AG10803 (cell line): Measurements from ENCODE around the gene HNRNPK.

Experiments
- DNase-seq: peaks from one replicate; pipeline ENCODE4 v3.0.0; 2010; ENCODE audit warnings: low read depth
- H3K4me3 ChIP-seq: 2 replicates; pipeline ENCODE4 v1.5.1; 2011; ENCODE audit warnings: mild to moderate bottlenecking, low read length, control low read depth
- CTCF ChIP-seq: conservative IDR thresholded peaks from 2 replicates; pipeline ENCODE4 v1.5.1; 2011; ENCODE audit warnings: mild to moderate bottlenecking, low read length, control low read depth, inconsistent platforms

Gene HNRNPK

DNA sequence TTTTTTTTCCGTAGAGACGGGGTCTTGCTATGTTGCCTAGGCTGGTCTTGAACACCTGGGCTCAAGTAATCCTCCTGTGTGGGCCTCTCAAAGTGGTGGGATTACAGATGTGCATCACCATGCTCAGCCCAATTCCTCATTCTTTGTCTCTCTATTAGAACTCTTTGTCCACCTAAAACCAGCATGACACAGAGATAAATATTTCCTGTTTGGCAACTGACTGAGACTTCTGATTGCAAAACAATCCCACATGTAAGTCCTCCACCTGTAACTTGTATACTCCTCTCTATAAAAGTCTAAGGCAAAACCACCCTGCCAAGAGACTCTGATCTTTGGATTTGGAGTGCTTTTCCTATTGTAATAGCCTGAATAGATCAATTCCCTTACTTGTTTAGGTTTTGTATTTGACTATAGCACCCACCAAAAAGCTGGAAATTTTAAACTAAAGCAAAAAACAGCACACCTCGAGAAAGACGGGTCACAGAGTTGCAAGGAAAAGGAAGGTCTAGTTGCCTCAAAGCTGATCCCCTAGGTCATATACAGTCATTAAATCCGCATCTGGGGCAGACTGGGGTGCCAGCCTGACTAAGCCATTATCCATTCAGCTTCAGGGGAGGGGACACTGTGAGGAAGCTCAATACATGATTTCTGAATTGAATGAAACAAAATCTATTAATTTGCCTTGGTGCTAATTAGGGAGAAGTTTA is 45.3 kb downstream of the HNRNPK start:
- DNase-seq: peak; percentile 78
- no peak overlapping the region for H3K4me3 ChIP-seq
- no peak for TF ChIP-seq CTCF

GRCh38 chr9:83933790-83934189 is 46.2 kb downstream of the HNRNPK start:
- DNase-seq: peak; percentile 81
- no peak overlapping the region for H3K4me3 ChIP-seq
- TF ChIP-seq CTCF: no peak

- H3K4me3 ChIP-seq: no peak overlapping the region
- DNase-seq: no peak
- no peak for TF ChIP-seq CTCF
These were observed 47.2 kb downstream of the HNRNPK start for GRCh38 chr9:83932851-83933250.

GRCh38 chr9:83932011-83932410 is 48.0 kb downstream of the HNRNPK start:
- DNase-seq: no peak
- H3K4me3 ChIP-seq: no peak overlapping the region
- no peak for TF ChIP-seq CTCF

DNA sequence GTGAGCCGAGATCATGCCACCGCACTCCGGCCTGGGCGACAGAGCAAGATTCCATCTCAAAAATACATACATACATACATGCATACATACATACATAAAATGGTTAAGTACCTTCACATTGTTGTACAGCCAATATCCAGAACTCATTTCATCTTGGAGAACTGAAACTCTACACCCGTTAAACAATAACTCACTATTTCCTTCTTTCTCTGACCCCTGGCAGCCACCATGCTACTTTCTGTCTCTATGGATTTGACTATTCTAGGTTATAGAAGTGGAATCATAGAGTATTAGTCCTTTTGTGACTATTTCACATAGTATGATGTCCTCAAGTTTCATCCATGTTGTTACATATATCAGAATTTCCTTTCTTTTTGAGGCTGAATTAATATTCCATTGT is 49.1 kb downstream of the HNRNPK start:
- DNase-seq: no peak
- TF ChIP-seq CTCF: no peak
- H3K4me3 ChIP-seq: no peak overlapping the region

GRCh38 chr9:83927591-83927990 is 52.4 kb downstream of the HNRNPK start:
- TF ChIP-seq CTCF: no peak
- H3K4me3 ChIP-seq: no peak overlapping the region
- DNase-seq: no peak

DNA sequence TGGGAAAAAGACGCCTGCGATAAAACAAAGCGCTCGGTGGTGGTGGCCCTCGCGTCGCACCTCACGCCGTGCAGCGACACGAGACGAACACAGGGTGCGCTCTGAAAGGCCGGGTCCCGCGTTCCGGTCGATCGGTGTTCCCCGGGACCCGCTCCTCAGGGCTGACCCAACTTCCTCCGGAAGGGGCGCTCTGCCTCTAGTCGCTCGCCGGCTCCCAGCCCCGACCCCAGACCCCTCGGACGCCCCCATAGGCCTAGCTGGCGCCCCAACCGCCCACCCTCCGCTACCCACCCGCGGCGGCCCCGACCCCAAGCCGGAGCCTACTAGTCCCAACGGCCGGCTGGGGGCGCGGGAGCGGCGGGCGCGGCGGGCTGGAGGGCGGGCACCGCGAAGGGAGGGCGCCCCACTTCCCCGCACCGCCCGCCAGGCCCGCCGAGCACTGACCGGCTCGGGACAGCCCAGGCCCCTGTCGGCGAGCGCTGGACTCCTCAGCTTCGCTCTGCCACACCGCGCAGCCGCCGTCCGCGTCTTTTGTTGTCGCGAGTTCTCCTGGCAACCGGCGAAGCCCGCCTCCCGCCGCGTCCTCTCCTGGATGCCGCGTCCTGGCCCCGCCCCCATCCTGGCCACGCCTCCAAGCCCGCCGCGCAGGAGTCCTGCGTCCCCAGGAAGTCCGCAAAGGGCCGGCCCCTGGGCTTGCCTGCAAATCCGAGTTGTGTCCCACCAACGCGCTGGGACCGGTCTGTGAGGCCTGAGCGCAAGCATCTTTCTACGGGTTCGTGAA is 58.9 kb downstream of the HNRNPK start, which contains the start of gene KIF27:
Gene KIF27, minus strand, starts transcription at position 506 of the 781 bp plus-strand sequence. CDS start 5,841 bp downstream, outside the sequence.
- TF ChIP-seq CTCF: peak; percentile 27
- DNase-seq: peak; percentile 97
- H3K4me3 ChIP-seq: peak within 1 kb of the TSS; percentile 75
